ENCODE results near the gene PTK7.
"Not testable (repeated sequence)": the region's sequence is repeated elsewhere in the genome, so short reads cannot be mapped to it uniquely, and the experiment has no call there.

PTK7 gene

DNA sequence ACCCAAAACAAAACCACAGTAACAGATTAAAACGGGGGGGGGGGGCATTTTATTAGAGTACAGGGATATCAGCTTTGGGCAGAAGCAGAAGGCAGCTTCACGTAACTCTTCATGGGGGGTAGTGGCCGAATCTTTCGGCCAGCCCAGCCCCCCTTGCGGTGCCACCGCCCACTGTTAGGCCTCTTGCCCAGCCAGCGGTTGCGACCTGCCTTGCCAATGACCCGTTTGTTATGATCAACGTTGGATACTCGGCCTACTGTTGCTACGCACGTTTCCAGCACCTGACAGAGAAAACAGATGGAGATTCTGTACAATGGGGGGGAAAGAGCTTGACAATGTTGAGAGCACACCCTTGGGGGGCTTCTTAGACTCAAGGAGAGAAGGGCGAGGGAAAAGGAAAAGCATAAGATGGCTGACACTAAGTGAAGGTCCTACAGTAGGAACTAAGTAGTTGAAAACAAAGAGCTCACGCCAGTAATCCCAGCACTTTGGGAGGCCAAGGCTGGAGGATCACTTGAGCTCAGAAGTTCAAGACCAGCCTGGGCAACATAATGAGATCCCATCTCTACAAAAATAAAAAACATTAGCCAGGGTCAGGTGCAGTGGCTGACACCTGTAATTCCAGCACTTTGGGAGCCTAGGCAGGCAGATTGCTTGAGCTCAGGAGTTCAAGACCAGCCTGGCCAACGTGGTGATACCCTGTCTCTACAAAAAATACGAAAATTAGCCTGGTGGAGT lies 21.7 kb upstream of the PTK7 start:
- no peak for DNase-seq

DNA sequence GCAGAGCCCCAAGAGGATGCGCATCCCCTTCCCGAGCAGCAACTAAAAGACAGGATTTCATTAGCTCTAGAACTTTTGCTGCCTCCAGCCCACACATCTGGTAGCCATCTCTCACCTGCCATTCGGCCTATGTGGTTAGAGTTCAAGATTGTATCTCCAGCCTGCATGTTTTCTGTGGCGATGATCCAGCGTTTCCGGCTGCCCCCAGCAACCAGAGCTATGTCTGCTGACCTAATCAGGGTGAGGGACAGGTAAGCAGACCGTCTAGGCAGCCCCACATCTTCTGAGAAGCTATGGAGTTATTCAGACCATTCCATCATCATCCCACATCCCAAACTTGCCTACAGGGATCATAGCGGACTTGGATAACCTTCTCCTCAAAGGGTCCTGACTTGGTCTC lies 20.1 kb upstream of the PTK7 start:
- no peak for DNase-seq

DNA sequence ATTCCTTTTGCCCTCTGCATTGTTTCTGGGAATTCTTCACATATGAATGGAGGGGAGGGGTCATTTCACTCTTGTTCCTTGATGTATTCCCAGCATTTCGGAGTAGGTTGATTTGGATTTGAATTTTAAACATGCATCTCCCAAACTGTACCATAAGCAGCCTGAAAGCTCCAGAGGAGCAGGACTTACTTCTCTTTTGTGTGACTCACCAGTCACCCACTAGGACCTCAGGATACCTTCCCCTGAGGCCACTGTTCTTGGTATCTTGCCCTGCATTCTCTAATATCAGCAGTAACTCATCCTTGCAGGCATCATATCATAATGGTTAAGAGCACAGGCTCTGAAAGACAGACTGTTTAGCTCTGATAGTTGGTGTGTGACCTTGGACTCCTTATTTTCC lies 17.6 kb upstream of the PTK7 start:
- no peak for DNase-seq

DNA sequence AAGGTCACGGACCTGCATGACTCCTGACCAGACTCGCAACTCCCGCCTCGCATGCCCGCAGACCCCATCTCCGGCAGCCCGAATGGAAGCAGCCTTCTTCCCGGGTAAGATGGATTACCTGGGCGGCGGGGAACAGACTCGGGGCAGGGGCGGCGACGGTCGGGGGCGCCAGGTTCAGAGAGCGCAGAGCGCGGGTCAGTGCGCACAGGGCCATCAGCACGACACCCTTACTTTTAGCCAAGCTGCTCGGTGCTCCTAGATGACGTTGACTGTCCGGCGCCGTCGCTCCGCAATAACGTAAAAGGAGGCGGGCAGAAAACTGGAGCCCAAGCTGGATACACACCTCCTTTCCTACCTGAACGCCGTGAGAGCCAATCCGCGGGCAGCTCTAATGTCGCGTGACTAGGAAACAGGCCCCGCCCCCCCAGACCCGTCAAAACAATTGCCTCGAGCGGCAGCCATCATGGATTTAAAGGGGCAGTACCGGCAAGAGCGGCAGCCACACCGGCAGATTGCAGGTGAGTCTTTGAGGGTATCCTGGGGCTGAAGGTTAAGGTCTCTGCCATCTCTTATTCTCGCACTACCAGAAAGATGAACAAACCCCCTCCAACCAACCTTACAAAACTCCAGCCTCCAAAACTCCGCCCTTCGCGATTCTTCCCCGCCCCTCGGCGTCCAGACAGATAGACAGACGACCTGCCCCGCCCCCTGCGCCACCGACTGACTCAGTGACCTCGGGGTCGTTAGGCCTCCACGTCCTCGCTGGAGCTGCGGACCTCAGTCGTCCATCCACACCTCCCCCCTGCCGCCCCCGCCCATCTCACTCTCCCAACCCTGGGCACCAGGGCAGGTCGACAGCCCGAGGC lies 16.7 kb upstream of the PTK7 start, which contains the start of the genes KLC4 and MRPL2:
Gene KLC4 (plus strand): TSS at position 464 of the 866 bp plus-strand sequence. CDS start 1,705 bp downstream, outside the sequence.
Gene MRPL2 (minus strand): TSS at position 267 of the 866 bp plus-strand sequence. CDS start 53 bp downstream, at position 214.
- peak; percentile 98 for DNase-seq

DNA sequence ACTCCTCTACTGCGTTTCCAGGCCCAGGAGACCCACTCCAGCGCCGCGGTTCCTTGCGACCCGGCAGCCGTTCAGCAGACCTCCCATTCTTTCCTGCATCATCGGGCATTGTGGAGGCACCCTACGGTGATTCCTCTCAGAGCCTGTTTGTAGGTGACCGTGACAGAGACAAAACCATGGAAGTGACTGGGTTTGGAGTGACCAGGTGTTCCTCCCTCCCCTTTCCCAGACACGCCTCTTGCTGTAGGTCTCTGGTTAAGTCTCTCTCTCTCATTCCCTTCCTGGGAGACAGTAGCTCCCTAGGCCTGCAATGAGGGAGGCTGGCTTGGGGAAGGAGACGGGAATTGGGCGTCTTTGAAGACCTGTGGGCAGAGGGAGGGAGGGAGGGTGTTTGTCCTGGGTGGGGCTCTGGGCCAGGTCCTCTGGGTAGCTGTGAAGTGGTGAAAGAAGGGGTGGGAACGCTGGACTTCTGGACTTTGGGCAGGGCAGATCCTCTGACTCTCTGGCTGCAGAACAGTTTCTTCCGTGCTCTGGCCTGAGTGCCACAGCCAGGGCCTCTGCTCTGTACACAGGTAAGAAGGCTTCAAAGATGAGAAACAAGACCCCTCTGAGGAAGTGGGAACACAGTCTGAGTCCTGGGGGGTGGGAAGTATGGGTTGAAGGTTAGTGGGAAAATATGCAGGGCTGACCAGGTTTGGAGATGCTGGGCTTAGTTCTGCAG lies 15.9 kb upstream of the PTK7 start:
- DNase-seq: no peak

DNA sequence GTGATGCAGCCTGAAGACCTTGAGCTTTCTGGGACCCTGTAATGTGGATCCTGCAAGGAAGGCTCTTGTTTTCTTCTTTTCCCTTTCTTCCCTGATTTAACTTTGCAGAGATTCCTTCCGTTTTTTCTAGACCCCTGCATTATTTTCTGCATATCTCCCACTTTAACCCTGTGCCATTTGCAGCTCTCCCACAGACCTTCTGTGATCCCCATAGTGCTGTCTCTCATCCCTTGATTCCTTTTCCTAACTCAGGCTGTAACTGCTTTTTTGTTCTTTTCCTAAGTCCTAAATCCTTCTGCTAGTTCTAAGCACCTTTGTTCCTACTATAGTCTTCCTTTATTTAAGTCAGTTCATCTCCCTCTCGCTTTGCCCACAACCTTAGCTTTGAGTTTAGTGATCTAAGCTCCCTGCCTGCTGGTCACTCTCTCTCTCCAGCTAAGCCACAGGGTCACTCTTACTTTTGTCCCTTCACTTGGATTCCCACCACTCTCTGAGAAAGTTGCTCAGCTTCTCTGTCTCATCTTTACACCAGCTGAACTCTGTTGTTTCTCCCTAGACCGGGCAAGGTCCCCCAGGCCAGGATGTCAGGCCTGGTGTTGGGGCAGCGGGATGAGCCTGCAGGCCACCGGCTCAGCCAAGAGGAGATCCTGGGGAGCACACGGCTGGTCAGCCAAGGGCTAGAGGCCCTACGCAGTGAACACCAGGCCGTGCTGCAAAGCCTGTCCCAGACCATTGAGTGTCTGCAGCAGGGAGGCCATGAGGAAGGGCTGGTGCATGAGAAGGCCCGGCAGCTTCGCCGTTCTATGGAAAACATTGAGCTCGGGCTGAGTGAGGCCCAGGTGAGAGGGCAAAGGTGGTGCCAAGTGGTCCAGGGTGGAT lies 15.1 kb upstream of the PTK7 start:
- no peak for DNase-seq

DNA sequence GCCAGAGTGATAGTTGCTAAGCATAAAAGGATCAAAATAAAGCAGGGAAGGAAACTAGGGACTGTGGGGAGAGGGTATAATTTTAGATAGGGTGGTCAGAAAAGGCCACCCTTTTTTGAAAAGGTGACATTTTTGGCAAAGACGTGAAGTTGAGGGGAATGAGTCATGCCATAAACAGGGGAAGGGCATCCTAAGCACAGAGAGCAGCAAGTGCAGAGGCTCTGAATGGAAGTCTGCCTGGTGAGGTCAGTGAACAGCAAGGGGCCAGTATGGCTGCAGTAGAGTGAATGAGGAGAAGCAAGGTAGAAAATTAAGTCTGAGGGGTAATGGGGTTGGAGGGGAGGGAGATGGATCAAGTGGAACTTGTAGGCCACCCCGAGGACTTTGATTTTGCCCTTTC lies 14.3 kb upstream of the PTK7 start:
- no peak for DNase-seq

DNA sequence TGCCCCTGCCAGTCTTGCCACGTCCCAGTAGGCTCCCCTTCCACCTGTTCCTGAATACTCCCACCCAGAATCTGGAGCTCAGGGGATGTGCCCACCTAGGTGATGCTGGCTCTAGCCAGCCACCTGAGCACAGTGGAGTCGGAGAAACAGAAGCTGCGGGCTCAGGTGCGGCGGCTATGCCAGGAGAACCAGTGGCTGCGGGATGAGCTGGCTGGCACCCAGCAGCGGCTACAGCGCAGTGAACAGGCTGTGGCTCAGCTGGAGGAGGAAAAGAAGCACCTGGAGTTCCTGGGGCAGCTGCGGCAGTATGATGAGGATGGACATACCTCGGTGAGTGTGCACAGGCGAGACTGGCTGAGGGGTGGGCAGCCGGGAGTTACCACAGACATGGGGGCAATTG lies 13.3 kb upstream of the PTK7 start:
- DNase-seq: no peak

DNA sequence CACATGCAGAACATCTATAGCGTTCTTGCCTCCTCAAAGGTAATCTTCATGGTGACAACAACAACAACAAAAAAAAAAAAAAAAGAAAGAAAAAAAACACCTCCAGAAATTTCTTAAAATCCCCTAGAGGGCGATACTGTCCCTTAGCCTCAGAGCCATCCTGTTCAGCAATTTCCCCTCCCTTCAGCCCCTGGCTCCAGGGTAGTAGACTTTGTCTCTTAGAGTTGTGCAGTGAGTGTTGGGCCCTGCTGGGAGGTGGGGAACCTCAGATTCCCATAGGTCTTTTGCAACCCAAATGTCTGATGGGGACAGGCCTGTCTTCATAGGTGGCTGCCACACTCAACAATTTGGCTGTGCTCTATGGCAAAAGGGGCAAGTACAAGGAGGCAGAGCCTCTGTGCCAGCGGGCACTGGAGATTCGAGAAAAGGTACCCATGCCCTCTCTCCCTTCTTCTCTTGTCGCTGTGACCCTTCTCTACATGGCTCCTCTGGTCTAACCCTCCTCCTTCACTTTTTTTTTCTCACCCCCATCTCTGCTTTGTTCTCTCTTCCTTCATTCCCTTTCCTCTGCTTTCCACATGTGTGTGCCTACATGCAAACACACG lies 6.0 kb upstream of the PTK7 start:
- peak; percentile 54 for DNase-seq

DNA sequence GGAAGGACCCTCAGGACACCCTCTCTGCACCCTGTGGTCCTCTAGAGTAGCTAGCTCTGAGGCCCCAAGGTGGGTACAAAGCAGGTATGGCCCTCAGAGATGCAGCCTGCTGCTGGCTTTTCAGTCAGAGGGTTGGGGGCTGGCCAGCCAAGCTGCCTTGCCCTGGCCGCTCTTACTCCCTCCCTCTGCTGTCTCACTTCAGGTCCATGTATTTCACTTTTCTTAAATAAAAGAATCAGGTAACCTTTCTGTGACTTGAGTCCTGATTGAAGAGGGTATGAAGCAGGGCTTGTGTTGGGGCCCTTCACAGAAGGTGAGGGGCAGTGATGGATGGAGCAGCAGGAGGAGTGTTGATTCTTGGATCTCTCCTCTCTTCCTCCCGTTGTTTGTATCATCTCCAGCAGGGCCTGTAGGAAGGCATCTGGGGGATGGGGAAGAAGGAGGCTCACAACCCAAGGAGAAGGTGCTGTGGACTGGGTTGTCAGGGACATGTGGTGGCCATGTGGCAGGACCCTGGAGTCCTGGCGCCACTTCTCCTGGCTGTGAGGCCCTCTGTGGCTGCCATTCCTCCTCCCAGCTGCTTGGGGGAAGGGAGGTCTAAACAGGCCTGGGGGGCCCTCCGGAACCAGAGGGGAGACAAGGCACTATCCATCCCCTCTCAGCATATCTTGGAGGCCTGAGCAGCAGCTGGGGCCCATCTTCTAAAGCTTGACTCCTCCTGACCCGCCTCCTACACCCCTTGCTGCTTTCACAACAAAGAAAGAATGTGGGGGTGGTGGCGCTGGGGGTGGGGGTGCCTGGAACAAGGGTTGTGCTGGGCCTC lies 1.1 kb upstream of the PTK7 start:
- DNase-seq: no peak

DNA sequence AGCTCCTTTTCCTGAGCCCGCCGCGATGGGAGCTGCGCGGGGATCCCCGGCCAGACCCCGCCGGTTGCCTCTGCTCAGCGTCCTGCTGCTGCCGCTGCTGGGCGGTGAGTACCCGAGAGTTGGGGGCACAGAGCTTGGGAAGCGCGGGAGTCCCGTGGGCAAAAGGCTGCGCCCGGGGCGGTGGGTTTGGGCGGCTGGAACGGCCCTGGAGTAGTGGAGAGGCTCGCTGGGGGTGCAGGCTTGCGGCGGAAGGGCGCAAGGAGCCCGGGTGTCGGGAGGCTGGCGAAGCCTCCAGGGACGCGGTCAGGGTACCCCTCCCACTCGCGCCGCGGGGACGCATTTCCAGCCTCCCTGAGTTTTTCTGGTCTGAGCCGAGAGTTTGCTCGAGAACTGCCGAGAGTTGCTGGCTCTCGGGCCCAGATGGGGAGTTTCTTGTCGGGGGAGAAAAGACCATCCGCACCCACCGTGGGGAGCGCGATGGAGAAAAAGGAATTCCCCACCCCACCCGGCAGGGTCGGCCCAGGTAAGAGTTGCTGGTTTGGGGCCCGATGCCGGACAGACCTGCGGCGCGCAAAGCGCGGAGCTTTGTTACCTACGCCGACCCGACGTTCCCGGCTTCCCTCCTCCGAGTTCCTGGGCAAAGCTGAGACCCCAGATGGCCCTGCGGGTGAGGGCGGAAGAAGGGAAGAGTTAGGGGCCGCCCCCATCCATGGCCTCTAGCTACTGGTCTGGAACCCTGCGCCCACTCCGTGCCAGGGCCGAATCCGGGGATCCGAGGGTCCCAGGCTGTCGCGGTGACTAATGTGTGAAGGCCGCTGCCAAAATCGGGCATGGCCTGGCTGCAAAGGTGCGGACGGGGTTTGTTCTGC lies 584 bp downstream of the PTK7 start:
- DNase-seq: no peak

DNA sequence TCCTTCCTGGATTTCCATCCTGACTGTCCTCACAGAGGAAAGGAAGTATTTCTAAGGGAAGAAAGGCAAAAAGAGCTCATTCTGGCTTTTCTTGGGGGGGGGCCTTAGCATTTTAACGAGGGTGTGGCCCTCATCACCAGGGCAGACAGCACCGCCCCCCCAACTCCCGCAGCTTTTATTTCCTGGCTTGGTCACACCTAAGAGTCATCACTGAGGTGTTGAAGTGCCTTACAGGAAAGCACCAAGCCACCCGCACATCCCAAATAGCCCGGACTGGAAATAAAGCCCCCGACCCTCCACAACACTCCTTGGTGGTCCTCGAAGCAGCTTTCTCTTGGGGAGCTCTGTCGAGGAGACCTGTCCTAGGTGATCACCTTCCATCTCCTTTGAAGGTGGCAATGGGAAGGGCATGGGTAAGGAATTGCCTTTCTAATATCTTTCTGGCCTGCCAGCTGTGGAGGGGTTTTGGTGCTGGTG lies 1.3 kb downstream of the PTK7 start:
- no peak for DNase-seq

DNA sequence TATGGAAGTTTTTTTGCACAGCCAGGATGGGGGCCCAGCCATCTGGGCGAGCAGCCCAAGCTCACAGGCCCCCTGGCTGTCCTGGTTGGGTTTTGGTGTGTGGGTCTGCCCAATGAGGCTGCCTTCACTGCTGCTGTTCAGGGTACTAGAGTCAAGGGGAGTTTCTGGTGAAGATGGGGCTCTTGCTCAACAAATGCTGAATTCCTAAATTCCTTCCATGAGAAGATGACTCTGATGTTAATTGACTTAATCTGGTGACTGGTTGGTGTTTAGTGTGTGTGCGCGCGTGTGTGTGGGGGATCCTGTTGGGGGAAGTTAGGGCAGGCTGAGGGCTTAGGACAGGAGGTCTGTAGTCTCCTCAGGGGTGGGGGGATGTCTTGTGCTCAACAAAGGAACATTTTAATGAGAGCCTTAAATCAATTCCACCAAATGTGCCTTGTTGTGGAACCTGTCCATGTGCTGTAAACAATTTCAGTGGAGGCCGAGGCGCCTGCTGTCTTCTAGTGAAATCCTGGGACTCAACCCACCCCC lies 1.9 kb downstream of the PTK7 start:
- no peak for DNase-seq

DNA sequence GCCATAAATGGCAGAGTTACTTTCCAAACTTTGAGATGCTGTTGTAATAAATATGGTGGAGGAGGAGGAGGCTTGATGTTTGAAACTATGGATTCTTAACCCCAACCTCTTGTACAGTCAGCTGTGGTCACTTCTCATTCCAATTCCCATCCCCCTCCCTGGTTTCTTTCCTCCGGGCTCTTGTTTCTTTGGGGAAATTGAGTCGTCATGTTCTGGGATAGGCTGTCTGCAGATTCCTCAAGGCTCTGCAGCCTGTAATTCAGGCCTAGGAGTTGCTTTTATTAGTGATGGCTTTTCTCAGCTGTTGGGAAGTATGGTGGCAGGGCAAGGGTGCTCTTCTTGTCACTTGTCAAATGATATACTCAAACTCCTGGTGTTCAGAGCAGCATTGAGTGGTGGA lies 2.6 kb downstream of the PTK7 start:
- no peak for DNase-seq

DNA sequence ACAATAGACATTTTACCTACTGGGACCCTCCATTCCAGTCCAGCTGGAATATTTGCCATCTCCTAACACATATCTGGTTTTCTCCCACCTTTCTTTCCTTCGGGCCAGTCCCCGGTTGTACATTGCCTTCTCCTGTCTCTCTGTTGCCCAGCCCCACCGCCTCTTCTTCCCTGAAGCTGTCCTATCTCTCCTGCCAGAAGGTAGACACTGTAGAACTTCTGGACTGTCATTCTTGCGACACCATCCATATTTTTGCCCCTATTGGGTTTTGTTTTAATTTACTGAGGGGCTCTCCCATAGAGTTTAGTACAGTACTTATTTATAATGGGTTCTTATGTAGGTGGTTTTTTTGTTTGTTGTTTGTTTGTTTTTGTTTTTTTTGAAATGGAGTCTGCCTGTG lies 4.9 kb downstream of the PTK7 start:
- no peak for DNase-seq

DNA sequence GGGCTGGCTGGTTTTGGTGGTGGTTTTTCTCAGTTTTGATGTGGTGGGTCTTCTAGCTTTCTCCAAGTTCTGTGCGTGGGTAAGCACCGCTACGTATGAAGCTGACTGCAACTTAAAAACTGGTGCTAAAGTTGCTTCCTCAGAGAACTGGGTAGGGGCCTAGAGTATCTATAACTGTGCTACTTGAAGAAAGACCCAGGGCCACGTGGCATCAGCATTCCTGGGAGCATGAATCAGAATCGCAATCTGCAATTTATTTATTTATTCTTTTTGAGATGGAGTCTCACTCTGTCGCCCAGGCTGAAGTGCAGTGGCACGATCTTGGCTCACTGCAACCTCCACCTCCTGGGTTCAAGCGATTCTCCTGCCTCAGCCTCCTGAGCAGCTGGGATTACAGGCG lies 5.8 kb downstream of the PTK7 start:
- not testable (repeated sequence) for DNase-seq

DNA sequence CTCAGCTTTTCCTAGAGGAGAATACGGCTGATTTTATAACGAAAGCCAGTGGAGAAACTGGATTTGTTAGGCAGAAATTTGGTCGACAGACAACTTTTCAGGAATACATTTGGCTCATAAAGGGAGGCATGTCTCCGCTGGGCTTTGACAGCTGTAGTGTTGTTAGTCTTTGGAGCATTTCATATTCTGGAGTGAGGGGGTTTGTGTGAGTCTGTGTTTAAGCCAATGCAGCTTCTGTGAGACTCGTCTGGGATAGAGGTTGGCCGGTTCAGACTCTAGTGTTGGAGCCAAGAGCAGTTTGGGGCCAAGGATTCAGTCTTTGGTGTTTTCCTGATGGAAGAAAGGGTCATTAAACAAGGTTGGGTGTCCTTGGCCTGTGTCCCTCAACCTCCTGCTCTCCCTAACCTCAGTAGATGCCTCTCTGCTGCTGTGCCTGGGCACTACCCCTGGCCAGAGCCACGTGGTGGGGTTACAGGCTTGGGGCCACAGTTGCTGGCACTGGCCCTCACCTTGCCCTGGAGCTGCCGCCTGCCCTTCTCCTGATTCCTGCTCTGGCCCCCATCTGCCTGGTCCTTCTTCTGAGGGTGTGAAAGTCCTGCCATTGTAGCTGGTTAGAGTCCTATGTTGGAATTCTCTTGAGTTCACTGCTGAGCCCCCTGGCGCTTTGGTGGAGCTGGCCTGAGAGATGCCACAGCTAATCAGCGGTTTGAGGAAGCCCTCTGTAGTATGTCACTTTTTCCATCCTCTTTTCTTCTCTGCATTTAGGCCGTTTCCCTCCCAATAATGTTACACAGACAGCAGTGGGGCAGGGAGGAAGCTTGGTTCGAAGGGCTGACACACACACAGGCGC lies 6.9 kb downstream of the PTK7 start:
- DNase-seq: no peak

DNA sequence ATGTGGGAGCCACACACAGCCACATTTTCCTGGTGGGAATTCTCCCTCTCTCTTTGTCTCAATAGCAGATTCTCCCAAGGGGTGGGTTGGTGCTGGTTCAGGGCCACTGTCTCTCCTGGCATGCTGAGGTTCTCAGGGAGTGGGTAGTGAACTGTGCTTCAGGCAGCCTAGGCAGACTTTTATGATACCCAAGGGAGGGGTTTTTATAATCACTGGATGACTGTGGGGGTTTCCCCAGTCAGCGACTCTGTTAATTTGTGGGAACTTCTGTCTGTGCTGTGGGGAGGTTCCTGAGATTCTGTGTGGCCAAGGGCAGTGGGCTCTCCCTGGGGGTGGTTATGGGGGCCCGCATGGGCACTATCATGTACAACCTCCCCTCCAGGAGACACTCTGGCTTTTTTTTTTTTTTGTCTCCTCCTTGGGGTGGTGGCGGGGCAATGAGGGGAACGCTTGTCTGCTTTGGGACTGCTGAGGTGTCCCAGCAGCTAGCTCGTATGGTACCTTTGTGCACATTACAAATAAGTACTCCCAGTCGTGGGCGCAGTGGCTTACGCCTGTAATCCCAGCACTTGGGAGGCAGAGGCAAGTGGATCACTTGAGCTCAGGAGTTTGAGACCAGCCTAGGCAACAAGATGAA lies 10.0 kb downstream of the PTK7 start:
- no peak for DNase-seq
